Measurements from ENCODE around the gene HEXIM1.
"Not testable (repeated sequence)": the region's sequence is repeated elsewhere in the genome, so short reads cannot be mapped to it uniquely, and the experiment has no call there.

Gene HEXIM1

GRCh38 chr17:45113424-45113754, 34.9 kb upstream of the HEXIM1 start:
- DNase-seq (ENCODE audit: low read depth in 3 of 3, low spot score in 1 of 3): no peak

GRCh38 chr17:45114117-45114932, 34.0 kb upstream of the HEXIM1 start:
- no peak for DNase-seq (ENCODE audit: low read depth in 3 of 3, low spot score in 1 of 3)

- no peak for DNase-seq (ENCODE audit: low read depth in 3 of 3, low spot score in 1 of 3)
These were observed 33.2 kb upstream of the HEXIM1 start for GRCh38 chr17:45115015-45115625.

GRCh38 chr17:45115871-45116270, 32.4 kb upstream of the HEXIM1 start:
- DNase-seq (ENCODE audit: low read depth in 3 of 3, low spot score in 1 of 3): no peak

- no peak for DNase-seq (ENCODE audit: low read depth in 3 of 3, low spot score in 1 of 3)
These were observed 31.8 kb upstream of the HEXIM1 start for GRCh38 chr17:45116434-45117016.

GRCh38 chr17:45117334-45117733, 30.9 kb upstream of the HEXIM1 start:
- no peak for DNase-seq (ENCODE audit: low read depth in 3 of 3, low spot score in 1 of 3)

GRCh38 chr17:45117848-45118646, 30.2 kb upstream of the HEXIM1 start:
- DNase-seq (ENCODE audit: low read depth in 3 of 3, low spot score in 1 of 3): no peak

GRCh38 chr17:45118691-45119090, 29.6 kb upstream of the HEXIM1 start:
- DNase-seq (ENCODE audit: low read depth in 3 of 3, low spot score in 1 of 3): no peak

GRCh38 chr17:45119964-45120363, 28.3 kb upstream of the HEXIM1 start:
- no peak for DNase-seq (ENCODE audit: low read depth in 3 of 3, low spot score in 1 of 3)

GRCh38 chr17:45120558-45120957, 27.7 kb upstream of the HEXIM1 start:
- no peak for DNase-seq (ENCODE audit: low read depth in 3 of 3, low spot score in 1 of 3)

GRCh38 chr17:45121055-45121454, 27.2 kb upstream of the HEXIM1 start:
- DNase-seq (ENCODE audit: low read depth in 3 of 3, low spot score in 1 of 3): no peak

GRCh38 chr17:45123076-45123770, 25.1 kb upstream of the HEXIM1 start:
- no peak for DNase-seq (ENCODE audit: low read depth in 3 of 3, low spot score in 1 of 3)

- no peak for DNase-seq (ENCODE audit: low read depth in 3 of 3, low spot score in 1 of 3)
These were observed 24.1 kb upstream of the HEXIM1 start for GRCh38 chr17:45123930-45124796.

GRCh38 chr17:45124797-45125122, 23.5 kb upstream of the HEXIM1 start:
- not testable (repeated sequence) for DNase-seq (ENCODE audit: low read depth in 3 of 3, low spot score in 1 of 3)

- DNase-seq (ENCODE audit: low read depth in 3 of 3, low spot score in 1 of 3): no peak
These were observed 22.8 kb upstream of the HEXIM1 start for GRCh38 chr17:45125509-45125908.

GRCh38 chr17:45127207-45127547, 21.1 kb upstream of the HEXIM1 start:
- no peak for DNase-seq (ENCODE audit: low read depth in 3 of 3, low spot score in 1 of 3)

GRCh38 chr17:45127548-45128300, 20.6 kb upstream of the HEXIM1 start:
- DNase-seq (ENCODE audit: low read depth in 3 of 3, low spot score in 1 of 3): no peak

- DNase-seq (ENCODE audit: low read depth in 3 of 3, low spot score in 1 of 3): no peak
These were observed 19.9 kb upstream of the HEXIM1 start for GRCh38 chr17:45128331-45128730.

GRCh38 chr17:45128989-45129388, 19.3 kb upstream of the HEXIM1 start:
- DNase-seq (ENCODE audit: low read depth in 3 of 3, low spot score in 1 of 3): no peak

All from stimulated activated CD4-positive, alpha-beta T cell treated with anti-CD3 and anti-CD28 coated beads, TNF-alpha, amount 100 ng/mL, for 1 hour (primary cell).